GM11168 (cell line): ENCODE measurements around the gene GCNA.
"Not testable (repeated sequence)": the region's sequence is repeated elsewhere in the genome, so short reads cannot be mapped to it uniquely, and the experiment has no call there.

Experiments
- in situ Hi-C: fragments of 300-500 bp; cut with MboI; formaldehyde crosslinking; loops from one replicate; pipeline ENCODE4 v1.12.0; 2022; ENCODE audit warnings: low sequenced_read_pairs; ENCODE audit not compliant: unreplicated experiment

The GCNA gene

GRCh38 chrX:71558920-71559319 is 19.3 kb upstream of the GCNA start:
- in situ Hi-C loops = loop anchor here (25.0 kb wide), 1 partner anchor 172 kb away; no protein-coding TSS in a partner anchor

GRCh38 chrX:71559773-71560172 is 18.5 kb upstream of the GCNA start:
- in situ Hi-C loops = loop anchor here (25.0 kb wide), 1 partner anchor 172 kb away; no protein-coding TSS in a partner anchor

DNA sequence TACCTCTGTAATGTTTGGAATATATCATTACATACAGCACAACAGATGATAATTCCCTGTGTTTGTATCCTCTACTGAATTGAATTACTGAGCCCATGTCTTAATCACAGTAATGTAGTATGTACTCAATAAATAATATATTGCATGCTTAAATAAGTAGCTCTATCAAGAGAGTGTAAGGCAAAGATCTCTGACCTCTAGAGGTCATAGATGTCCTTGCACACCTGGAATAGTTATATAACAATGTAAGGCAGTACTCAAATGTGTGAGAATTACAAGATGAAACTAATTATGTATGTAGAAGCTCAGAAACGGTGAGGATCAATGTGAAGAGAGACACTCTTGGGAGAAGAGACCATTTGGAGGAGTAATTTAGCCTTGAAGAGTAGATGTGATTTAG is 14.3 kb upstream of the GCNA start:
- in situ Hi-C loops = loop anchor here (25.0 kb wide), 1 partner anchor 177 kb away; no protein-coding TSS in a partner anchor

DNA sequence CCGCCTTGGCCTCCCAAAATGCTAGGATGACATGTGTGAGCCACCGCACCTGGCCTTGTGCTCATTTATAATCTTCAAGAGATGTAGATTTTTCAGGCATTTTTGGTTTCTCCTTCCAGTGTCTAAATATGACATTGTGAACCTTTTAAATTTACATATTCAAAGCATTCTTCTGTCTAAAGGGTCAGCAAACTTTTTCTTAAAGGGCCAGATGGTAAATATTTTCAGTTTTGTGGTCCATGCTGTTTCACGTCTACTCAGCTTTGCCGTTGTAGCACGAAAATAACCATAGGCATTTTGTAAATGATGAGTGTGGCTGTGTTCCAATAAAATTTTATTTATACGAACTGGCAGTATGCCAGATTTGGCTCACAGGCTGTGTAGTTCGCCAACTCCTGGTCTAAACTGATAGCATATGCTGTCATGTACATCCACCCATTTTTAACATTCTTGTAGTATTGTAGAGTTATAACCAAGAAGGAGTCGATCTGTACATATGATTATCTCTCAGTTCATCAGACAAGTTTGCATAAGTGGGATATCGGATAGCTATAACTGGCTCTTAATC is 12.7 kb upstream of the GCNA start:
- in situ Hi-C loops = loop anchor here (25.0 kb wide), 1 partner anchor 178 kb away; no protein-coding TSS in a partner anchor

DNA sequence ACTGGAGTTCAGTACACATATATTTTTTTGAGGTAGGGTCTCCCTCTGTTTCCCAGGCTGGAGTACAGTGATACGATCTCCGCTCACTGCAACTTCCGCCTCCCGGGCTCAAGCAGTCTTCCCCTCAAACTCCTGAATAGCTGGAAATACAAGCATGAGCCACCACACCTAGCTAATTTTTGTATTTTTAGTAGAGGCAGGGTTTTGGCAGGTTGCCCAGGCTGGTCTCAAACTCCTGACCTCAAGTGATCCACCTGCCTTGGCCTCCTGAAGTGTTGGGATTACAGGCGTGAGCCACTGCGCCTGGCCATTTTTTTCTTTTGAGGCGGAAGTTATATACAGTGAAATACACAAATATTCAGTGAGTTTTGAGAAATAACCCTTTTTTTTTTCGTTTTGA is 6.8 kb upstream of the GCNA start:
- in situ Hi-C loops = loop anchor here (25.0 kb wide), 1 partner anchor 184 kb away; no protein-coding TSS in a partner anchor

DNA sequence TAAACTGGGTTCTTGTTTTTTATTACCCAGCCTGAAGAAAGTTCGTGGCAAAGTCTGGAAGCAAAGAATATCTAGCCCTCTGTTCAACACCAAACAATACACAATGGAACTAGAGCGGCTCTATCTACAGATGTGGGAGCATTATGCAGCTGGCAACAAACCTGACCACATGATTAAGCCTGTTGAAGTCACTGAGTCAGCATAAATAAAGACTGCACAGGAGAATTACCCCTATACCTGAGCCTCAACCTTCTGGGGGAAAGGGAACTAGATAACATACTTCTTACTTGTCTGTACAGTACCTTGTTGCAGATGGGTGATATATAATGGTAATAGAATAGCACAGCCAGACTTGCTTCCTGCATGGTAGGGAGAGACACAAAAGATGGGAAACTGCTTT is 4.6 kb upstream of the GCNA start:
- in situ Hi-C loops = loop anchor here (25.0 kb wide), 1 partner anchor 186 kb away; no protein-coding TSS in a partner anchor

- in situ Hi-C loops = no loop called here
These were observed 555 bp upstream of the GCNA start for GRCh38 chrX:71577682-71578081.

DNA sequence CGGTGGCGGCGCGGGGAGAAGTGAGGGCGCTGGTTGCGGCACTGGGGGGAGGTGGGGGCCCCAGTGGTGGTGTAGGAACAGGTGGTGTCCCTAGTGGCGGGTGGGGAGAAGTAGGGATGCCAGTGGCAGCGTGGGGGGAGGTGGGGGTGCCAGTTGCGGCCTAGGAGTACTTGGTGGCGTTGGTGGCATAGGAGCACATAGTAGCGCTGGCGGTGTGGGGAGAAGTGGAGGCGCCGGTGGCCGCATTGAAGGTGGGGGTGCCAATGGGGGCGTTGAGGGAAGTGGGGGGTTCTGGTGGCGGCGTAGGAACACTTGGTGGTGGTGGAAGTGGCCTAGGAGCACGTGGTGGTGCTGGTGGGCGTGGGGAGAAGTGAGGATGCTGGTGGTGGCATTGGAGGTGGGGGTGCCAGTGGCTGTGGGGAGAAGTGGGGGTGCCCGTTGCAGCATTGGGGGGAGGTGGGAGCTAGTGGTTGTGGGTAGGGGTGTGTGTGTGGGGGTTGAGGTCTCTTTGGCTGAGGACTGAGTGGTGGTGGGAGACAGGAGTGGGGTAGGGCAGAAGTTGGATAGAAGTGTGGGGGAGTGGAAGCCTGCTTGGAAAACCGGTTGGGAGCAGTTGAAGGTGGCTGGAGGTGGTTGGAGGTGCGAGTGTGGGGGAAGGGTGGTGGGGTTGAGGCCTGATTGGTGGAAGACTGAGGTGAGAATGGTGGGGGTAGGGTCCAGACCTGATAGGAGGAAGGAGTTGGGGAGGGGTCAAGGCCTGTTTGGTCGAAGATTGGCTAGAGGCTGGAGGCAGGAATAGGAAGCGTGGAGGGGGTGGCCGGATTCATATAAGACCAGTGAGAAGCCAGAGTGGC is 1.1 kb downstream of the GCNA start:
- in situ Hi-C loops = no loop called here

GRCh38 chrX:71579990-71580380 is 1.7 kb downstream of the GCNA start:
- in situ Hi-C loops = no loop called here

GRCh38 chrX:71581210-71581609 is 3.0 kb downstream of the GCNA start:
- in situ Hi-C loops = no loop called here

GRCh38 chrX:71586929-71587328 is 8.7 kb downstream of the GCNA start:
- in situ Hi-C loops = no loop called here

DNA sequence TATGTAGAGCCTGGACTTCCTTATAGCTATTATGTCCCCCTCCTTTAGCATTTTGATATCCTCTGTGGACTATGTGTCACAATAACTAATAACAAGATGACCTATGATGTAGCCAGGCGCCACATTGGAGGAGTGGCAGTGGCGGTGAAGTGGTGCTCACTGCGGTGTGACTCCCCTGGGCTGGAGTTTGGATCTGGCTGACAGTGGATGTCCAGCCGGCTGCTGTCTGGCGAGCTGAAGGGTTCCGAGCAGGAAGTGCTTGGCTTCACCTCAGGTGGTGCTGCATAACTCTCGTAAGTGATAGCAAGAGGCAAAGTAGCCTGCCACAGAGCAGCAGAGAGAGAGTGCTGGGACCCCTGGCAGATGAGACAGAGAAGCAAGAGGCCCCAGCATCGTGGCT is 15.0 kb downstream of the GCNA start:
- in situ Hi-C loops = not testable (repeated sequence)

DNA sequence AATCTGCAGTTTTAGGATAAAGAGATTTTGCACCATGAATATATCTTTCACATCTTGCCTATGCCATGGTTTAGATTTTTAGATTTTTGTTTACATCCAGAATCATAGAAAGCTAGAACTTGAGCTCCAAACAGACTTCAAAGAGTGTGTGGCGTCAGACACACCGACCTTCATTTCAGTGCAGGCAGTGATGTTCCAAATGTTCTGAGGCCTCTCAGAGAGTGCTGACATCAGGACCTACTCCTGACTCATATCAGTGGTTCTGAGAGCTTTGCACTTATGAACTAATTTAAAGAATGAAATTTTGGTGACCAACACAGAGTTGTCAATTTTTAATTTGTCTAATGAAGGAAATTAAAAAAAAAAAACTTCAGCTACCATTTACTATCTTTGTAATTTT is 21.7 kb downstream of the GCNA start:
- in situ Hi-C loops = no loop called here

GRCh38 chrX:71603618-71604017 is 25.4 kb downstream of the GCNA start:
- in situ Hi-C loops = no loop called here

GRCh38 chrX:71604141-71604540 is 25.9 kb downstream of the GCNA start:
- in situ Hi-C loops = no loop called here

DNA sequence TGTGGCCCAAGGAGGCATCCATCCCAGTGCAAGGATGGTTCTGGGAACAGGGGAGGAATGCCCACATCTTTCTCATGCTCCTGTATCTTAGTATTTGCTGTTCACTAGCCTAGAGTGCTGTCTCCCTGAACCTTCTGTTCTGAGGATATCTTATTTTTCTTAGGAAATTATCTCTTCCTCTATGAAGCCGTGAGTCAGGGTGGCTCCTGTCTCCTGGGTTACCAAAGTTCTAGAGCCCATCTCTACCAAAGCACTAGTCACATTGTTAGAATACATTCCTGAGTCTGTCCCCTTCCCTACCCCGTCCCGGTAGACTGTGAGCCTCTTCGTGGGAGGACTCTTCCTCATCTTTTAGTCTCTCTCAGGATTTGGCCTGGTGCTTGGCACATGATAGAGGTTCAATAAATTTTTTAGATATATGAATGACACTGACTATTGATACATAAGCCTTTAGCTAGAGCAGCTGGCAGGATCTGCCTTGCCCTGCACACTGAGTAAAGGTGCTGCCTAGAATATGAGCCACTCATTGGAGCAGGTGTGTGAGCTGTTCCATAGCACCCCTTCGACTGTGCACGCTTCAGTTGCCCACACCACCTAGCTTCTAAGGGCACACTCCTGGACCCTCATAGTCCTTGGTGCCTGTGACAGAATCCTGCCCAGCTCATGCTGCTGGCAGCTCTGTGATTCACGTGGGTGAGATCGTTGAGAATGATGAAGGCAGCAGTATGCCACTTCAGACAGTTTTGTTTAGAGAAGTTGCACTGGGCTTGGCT is 26.7 kb downstream of the GCNA start:
- in situ Hi-C loops = no loop called here

DNA sequence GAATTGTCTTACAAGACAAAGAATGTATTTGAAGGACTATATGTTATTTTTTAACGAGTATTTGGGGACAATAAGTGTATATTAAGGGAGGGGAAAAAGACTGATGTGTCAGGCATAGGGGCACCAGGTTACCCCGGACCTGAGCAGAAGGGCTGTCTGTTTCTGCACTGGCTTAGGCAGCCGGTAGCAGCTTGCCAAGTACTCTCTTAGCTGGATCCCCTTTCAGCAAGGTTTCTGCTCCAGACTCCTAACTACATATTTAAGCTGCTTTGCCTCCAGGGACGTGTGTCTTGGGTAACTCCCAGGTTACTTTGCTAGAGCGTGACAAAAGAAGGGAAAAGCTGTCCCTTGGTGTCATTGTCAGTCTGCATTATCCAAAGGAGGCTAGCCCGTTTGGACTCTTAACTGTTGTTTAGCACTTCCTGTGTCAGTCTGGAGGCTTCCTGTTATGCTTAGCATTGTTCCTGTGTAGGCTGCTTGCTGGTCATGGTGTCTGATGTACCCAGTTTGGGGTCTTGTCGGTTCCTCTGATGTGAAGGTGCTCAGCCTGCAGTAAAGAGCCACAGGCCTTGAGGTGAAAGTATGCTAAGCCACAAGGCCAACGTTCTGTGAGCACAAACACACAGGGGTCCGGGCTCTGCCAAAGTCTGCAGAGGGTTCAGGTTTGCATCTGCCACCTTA is 28.4 kb downstream of the GCNA start:
- in situ Hi-C loops = no loop called here

- in situ Hi-C loops = no loop called here
These were observed 29.3 kb downstream of the GCNA start for GRCh38 chrX:71607488-71607887.

GRCh38 chrX:71609095-71609750 is 31.0 kb downstream of the GCNA start:
- in situ Hi-C loops = no loop called here

DNA sequence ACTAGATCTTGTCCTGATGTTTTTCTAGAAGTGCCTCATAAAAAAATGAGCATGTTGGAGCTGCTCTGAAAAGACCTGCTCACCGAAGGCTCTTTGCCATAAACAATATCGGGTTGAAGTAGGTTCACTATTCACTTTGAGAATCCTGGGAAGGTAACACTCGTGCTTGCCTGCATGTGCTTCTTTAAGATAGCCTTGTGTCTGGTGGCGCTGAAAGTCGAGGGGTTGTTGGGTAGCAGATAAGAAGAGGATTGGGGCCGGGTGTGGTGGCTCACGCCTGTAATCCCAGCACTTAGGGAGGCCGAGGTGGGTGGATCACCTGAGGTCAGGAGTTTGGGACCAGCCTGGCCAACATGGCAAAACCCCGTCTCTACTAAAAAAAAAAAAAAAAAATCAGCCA is 33.5 kb downstream of the GCNA start:
- in situ Hi-C loops = loop anchor here (5.0 kb wide), 1 partner anchor 36 kb away; no protein-coding TSS in a partner anchor
